WTC11 (cell line): ENCODE results near the gene CTLA4. TPM values are rescaled to one million over a fixed set of nuclear protein-coding genes. Genes with fewer than 3 reads are reported as not detected.

Experiments used
- ATAC-seq: fragments of 200-7000 bp; cut with Tn5 transposase; 2 replicates; pipeline ENCODE4 v1.10.0; 2021; ENCODE audit warnings: mild to moderate bottlenecking, moderate library complexity
- CTCF ChIA-PET: fragments of 300-600 bp; sonication (Branson Sonifier 250); formaldehyde crosslinking; loops from one replicate; lab custom pipeline; 2021; ENCODE audit warnings: antibody characterized with exemption; lab: Charles Lee
- POLR2A ChIA-PET: fragments of 350-600 bp; sonication (Branson Sonifier 250); formaldehyde crosslinking; loops from one replicate; lab custom pipeline; 2021; ENCODE audit warnings: antibody characterized with exemption; lab: Charles Lee
- DNase-seq: peaks from one replicate; pipeline ENCODE4 v3.0.0; 2021; ENCODE audit warnings: low spot score
- H3K27ac Mint-ChIP-seq: 2 replicates; pipeline ENCODE4 v1.8.0; 2021; ENCODE audit warnings: mixed read lengths
- H3K27me3 Mint-ChIP-seq: 2 replicates; pipeline ENCODE4 v1.8.0; 2021; ENCODE audit warnings: low read depth, mild to moderate bottlenecking, moderate library complexity, mixed read lengths
- H3K36me3 Mint-ChIP-seq: 2 replicates; pipeline ENCODE4 v1.8.0; 2021; ENCODE audit warnings: mixed read lengths
- H3K4me1 Mint-ChIP-seq: 2 replicates; pipeline ENCODE4 v1.8.0; 2022; ENCODE audit warnings: mixed read lengths
- H3K4me3 Mint-ChIP-seq: 2 replicates; pipeline ENCODE4 v1.8.0; 2021; ENCODE audit warnings: mild to moderate bottlenecking, moderate library complexity, mixed read lengths
- H3K9me3 Mint-ChIP-seq: 2 replicates; pipeline ENCODE4 v1.8.0; 2021; ENCODE audit warnings: mixed read lengths
- E2F1 ChIP-seq: sonication (generic); formaldehyde crosslinking; IDR thresholded peaks from 2 replicates; pipeline ENCODE4 v1.8.0; 2022; ENCODE audit warnings: mild to moderate bottlenecking, missing genetic modification reagents
- E2F5 ChIP-seq: sonication (generic); formaldehyde crosslinking; IDR thresholded peaks from 2 replicates; pipeline ENCODE4 v1.8.1; 2022; ENCODE audit warnings: mild to moderate bottlenecking, moderate library complexity, missing genetic modification reagents
- FOXJ3 ChIP-seq: sonication (generic); formaldehyde crosslinking; IDR thresholded peaks from 2 replicates; pipeline ENCODE4 v1.9.0; 2021; ENCODE audit warnings: missing genetic modification reagents, mild to moderate bottlenecking, borderline replicate concordance
- FOXK1 ChIP-seq: sonication (generic); formaldehyde crosslinking; IDR thresholded peaks from 2 replicates; pipeline ENCODE4 v1.8.0; 2022; ENCODE audit warnings: mild to moderate bottlenecking, moderate library complexity, missing genetic modification reagents
- HMGXB4 ChIP-seq: sonication (generic); formaldehyde crosslinking; IDR thresholded peaks from 2 replicates; pipeline ENCODE4 v1.8.1; 2023; ENCODE audit warnings: mild to moderate bottlenecking, moderate library complexity, missing genetic modification reagents
- MAX ChIP-seq: sonication (generic); formaldehyde crosslinking; IDR thresholded peaks from 2 replicates; pipeline ENCODE4 v1.8.0; 2022; ENCODE audit warnings: mild to moderate bottlenecking, missing genetic modification reagents
- NFYB ChIP-seq: sonication (generic); formaldehyde crosslinking; conservative IDR thresholded peaks from 2 replicates; pipeline ENCODE4 v1.8.0; 2022; ENCODE audit warnings: low read depth, missing genetic modification reagents
- SMAD3 ChIP-seq: sonication (generic); formaldehyde crosslinking; IDR thresholded peaks from 2 replicates; pipeline ENCODE4 v1.8.0; 2022; ENCODE audit warnings: missing genetic modification reagents, mild to moderate bottlenecking, borderline replicate concordance
- SP1 ChIP-seq: sonication (generic); formaldehyde crosslinking; conservative IDR thresholded peaks from 2 replicates; pipeline ENCODE4 v1.8.1; 2022; ENCODE audit warnings: missing genetic modification reagents
- USF1 ChIP-seq: sonication (generic); formaldehyde crosslinking; IDR thresholded peaks from 2 replicates; pipeline ENCODE4 v1.8.0; 2022; ENCODE audit warnings: mild to moderate bottlenecking, missing genetic modification reagents
- USF2 ChIP-seq: sonication (generic); formaldehyde crosslinking; IDR thresholded peaks from 2 replicates; pipeline ENCODE4 v1.8.1; 2023; ENCODE audit warnings: mild to moderate bottlenecking, missing genetic modification reagents, moderate library complexity
- ZBTB43 ChIP-seq: sonication (generic); formaldehyde crosslinking; IDR thresholded peaks from 2 replicates; pipeline ENCODE4 v1.8.1; 2023; ENCODE audit warnings: mild to moderate bottlenecking, missing genetic modification reagents
- ZNF281 ChIP-seq: sonication (generic); formaldehyde crosslinking; IDR thresholded peaks from 2 replicates; pipeline ENCODE4 v1.8.0; 2023; ENCODE audit warnings: mild to moderate bottlenecking, missing genetic modification reagents
- ZNF396 ChIP-seq: fragments of 250-450 bp; sonication (Bioruptor Pico); IDR thresholded peaks from 2 replicates; pipeline ENCODE4 v1.8.0; 2021; ENCODE audit warnings: mild to moderate bottlenecking, moderate library complexity, borderline replicate concordance
- total RNA-seq: library from RNA; stranded (reverse); gene quantifications from 3 replicates; pipeline ENCODE4 v1.2.3, GENCODE V29; 2021

The CTLA4 gene
- total RNA-seq, 1 experiment from 2014 or later, result 0.31 TPM

GRCh38 chr2:203909974-203910373 lies 42.4 kb downstream of the CTLA4 start (continued):
- TF ChIP-seq E2F1 (no peak), USF1 (CRISPR knock-in tag) (no peak), SP1 (CRISPR knock-in tag) (no peak), E2F5 (CRISPR knock-in tag) (no peak), ZNF281 (CRISPR knock-in tag) (no peak), USF2 (CRISPR knock-in tag) (no peak), ZNF396 (CRISPR knock-in tag) (no peak), ZBTB43 (CRISPR knock-in tag) (no peak), SMAD3 (CRISPR knock-in tag) (no peak), MAX (CRISPR knock-in tag) (no peak), FOXJ3 (CRISPR knock-in tag) (no peak), HMGXB4 (CRISPR knock-in tag) (no peak)

GRCh38 chr2:203913947-203914346 lies 46.4 kb downstream of the CTLA4 start:
- CTCF ChIA-PET, result no interaction called here
- TF ChIP-seq NFYB (peak; percentile 48), FOXK1 (CRISPR knock-in tag) (no peak)
- H3K4me3 Mint-ChIP-seq, result no peak overlapping the region
- H3K4me1 Mint-ChIP-seq, result peaks cover 17% of the 10 kb centered on the region
- peak; percentile 38 for ATAC-seq
- DNase-seq, result no peak
- H3K27me3 Mint-ChIP-seq, result no peaks in the 10 kb centered on the region; the same call in 1 of the 2 replicates
- H3K9me3 Mint-ChIP-seq, result no peaks in the 10 kb centered on the region
- POLR2A ChIA-PET, result no interaction called here
- no peaks in the 10 kb centered on the region for H3K36me3 Mint-ChIP-seq
- H3K27ac Mint-ChIP-seq, result no peak overlapping the region
